NCI-H1417 (cell line): Measurements from ENCODE around the gene OR4Q2.
A peak's percentile ranks its signal among the peaks of the same experiment; 100 is the strongest.
"Not testable (repeated sequence)": the region's sequence is repeated elsewhere in the genome, so short reads cannot be mapped to it uniquely, and the experiment has no call there.

Experiments
- DNase-seq, 3 experiments: peaks; one replicate each; lab custom pipeline; 2025; lab: John Stamatoyannopoulos, UW

The OR4Q2 gene

GRCh38 chr14:20001863-20002262, at the start of gene OR4Q2:
TSS of gene OR4Q2 (plus strand) at chr14:20002163.
- DNase-seq: no peak

GRCh38 chr14:19969735-19970134, 32.2 kb upstream of the OR4Q2 start:
- not testable (repeated sequence) for DNase-seq

GRCh38 chr14:19974844-19975243, 27.1 kb upstream of the OR4Q2 start:
- DNase-seq: no peak

GRCh38 chr14:19975291-19975690, 26.7 kb upstream of the OR4Q2 start, which contains the start of gene OR4K15:
TSS of gene OR4K15 (plus strand) at chr14:19975591. CDS start at chr14:19975591, 0 bp downstream.
- no peak for DNase-seq

GRCh38 chr14:19993438-19993837, 8.5 kb upstream of the OR4Q2 start:
- DNase-seq: no peak

- no peak for DNase-seq
Observed at GRCh38 chr14:20002319-20002718, 356 bp downstream of the OR4Q2 start.

- DNase-seq: no peak
Observed at GRCh38 chr14:20008156-20008555, 6.2 kb downstream of the OR4Q2 start.

GRCh38 chr14:20019257-20019865, 17.4 kb downstream of the OR4Q2 start, which contains the start of gene OR4K14:
TSS of gene OR4K14 (minus strand) at chr14:20019307. CDS start at chr14:20015193, 4,114 bp downstream.
- DNase-seq: peak in 1 of 3 experiments; percentile 63

GRCh38 chr14:20031058-20031457, 29.1 kb downstream of the OR4Q2 start:
- no peak for DNase-seq

- no peak for DNase-seq
Observed at GRCh38 chr14:20035449-20035848, 33.5 kb downstream of the OR4Q2 start.

- DNase-seq: no peak
Observed at GRCh38 chr14:20035938-20036337, 34.0 kb downstream of the OR4Q2 start, which contains the start of gene OR4K13. TSS of gene OR4K13 (minus strand) at chr14:20036038. CDS start at chr14:20034758, 1,280 bp downstream.

- no peak for DNase-seq
Observed at GRCh38 chr14:20044243-20044642, 42.3 kb downstream of the OR4Q2 start.

- no peak for DNase-seq
Observed at GRCh38 chr14:20048202-20048601, 46.2 kb downstream of the OR4Q2 start.
